ENCODE data around the gene PFKL.
A peak's percentile ranks its signal among the peaks of the same experiment; 100 is the strongest.
"Not testable (repeated sequence)": the region's sequence is repeated elsewhere in the genome, so short reads cannot be mapped to it uniquely, and the experiment has no call there.

PFKL gene

DNA sequence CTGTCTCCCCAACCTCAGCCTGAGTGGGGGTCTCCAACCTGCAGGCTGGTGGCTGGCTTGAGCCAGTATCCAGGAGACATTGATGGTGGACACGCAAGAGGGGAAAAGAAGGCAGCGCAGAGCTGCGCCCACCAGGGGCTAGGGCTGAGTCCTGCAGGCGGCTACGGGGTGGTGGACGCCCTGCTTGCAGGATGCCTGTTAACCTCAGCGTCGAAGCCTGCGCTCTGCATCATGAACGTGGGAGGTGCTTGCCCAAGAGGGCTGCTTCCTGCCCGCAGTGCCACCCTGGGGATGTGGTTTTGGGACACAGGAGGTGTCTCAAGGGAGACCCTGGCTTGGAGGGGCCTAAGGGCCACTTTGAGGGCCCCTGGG, 27.7 kb downstream of the PFKL start:
- no peak for DNase-seq (ENCODE audit: low read depth, low spot score)

DNA sequence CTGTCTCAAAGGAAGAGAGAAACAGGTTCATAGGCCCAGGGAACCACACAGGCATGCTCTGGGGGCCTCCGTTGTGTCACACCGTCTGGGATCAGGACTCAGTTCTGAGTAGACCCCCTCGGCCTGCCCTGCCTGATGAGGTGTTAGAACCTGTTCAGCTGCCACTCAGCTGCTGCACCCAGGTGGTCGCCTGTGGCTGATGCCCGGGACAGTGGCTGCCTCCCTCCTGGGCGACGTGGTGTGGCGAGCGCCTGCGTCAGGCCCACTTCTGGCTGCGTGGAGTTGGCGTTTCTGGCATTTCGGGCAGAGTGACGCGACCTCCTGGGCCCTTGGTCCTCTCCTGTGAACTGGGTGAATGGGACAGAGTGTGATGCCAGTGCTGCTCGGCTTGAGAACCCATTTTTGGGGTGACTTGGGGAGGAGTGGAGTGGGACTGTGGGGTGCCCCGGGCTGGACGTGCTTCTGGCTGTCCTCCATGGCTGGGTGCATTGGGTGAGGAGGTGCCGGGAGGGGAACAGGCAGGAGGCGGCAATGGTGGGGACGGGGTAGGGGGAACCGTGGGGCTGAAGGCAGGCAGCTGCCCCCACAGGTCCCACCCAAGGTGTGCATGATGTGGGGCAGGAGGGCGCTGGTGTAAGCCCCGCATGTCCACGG, 28.5 kb downstream of the PFKL start:
- no peak for DNase-seq (ENCODE audit: low read depth, low spot score)

DNA sequence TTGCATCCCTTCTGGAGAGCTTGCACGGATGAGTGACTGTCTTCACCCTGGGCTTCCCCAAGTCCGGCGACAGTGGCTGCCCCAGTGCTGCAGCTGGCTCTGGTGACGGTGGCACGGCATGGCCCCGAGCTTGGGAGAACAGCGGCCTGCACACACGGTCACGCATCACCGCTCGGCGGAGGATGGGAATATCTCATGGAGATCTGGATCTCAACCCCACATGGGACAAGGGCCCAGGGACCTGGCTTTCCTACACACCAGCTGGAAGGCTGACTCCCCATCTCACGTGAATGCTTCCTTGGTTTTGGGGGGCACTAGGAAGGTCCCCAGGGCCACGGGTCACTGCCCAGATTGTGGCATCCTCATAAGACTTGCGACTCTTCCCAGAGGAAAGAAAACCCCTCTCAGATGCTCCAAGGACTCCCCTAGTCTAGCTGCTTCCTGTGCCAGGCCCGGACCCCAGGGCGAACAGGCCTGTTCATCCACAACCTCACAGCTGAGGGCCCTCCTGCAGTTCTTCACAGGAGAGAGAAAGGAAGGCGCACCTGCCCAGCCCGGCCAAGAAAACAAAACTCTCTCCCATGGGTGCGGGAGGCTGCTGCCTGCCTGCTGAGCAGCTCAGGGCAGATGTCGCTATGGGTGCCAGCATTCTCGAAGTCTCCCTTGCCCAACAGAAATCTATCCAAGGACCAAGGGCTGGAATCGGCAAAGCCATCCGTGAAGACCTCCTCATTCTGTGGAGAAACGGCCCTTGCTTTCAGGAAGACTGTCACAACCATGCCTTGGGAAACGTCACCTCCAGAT, 29.4 kb downstream of the PFKL start:
- no peak for DNase-seq (ENCODE audit: low read depth, low spot score)

DNA sequence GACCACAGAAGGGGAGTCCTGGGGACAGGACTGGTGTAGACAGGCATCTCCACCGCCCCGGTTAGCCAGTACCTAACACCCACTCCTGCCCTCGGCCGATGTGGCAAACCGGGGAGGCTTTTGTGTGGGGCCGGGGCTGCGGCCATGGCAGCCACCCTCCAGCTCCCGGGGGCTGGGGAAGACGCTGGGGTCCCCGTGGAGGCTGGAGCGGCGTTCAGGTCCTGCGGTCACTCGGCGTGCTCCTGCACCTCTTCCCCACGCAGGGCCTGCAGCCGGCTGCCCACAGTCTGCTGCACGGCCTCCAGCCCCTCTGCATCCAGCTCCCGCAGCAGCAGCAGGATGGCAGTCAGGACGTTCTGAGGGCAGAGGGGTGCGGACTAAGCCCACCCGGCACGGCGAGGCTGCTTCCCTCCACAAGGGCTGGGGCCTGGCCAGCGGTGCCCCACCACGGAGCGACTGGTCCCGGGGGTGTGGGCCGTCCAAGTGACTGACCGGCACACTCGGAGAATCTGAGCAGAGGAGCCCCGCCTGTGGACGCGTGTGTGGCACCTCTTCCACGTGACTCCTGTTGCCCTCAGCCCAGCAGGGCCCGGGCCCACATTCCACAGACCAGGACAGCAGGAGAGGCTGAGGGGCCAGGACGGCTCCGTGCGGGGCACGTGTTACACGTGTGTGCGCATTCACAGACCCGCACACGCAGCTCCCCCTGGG, 30.3 kb downstream of the PFKL start:
- no peak for DNase-seq (ENCODE audit: low read depth, low spot score)

- DNase-seq (ENCODE audit: low read depth, low spot score), result no peak
These were observed 30.8 kb downstream of the PFKL start for GRCh38 chr21:44330698-44331097.

GRCh38 chr21:44331209-44331608, 31.4 kb downstream of the PFKL start:
- no peak for DNase-seq (ENCODE audit: low read depth, low spot score)

- DNase-seq (ENCODE audit: low read depth, low spot score), result no peak
These were observed 31.9 kb downstream of the PFKL start for GRCh38 chr21:44331650-44332307.

DNA sequence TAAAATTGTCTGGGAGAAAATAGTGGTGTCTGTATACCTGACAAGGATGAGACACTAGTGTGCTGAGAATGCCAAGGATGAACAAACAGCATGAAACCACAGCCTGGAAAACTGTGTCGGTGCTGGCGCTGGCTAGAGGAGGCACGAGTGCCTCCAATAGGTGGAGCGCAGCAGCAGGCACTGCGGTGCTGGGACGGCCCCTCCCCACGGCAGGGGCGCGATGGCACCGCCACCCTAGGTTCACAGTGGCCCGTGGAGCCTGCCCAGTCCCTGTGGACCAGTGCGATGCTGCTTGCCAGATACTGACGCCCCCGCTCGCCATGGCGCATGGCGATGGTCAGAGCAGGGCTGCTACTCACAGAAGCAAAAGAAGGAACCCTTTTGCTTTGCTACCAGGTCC, 32.5 kb downstream of the PFKL start:
- no peak for DNase-seq (ENCODE audit: low read depth, low spot score)

DNA sequence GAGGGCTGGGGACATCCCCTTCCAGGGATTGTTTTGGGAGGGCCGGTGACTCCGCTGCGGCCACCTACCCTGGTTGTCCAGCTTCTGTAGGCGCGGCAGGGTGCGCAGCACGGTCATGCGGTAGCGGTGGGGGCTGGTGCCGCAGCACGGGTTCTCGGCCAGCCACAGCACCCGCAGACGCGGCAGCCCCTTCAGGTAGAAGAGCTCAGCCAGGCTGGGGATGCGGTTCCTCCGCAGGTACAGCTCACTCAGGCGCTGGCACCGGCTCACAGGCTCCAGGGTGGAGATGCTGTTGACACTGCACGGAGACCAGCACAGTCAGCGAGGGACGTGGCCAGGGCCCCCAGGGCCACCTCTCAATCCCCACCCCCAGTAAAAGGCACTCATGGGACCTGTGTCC, 33.1 kb downstream of the PFKL start:
- no peak for DNase-seq (ENCODE audit: low read depth, low spot score)

DNA sequence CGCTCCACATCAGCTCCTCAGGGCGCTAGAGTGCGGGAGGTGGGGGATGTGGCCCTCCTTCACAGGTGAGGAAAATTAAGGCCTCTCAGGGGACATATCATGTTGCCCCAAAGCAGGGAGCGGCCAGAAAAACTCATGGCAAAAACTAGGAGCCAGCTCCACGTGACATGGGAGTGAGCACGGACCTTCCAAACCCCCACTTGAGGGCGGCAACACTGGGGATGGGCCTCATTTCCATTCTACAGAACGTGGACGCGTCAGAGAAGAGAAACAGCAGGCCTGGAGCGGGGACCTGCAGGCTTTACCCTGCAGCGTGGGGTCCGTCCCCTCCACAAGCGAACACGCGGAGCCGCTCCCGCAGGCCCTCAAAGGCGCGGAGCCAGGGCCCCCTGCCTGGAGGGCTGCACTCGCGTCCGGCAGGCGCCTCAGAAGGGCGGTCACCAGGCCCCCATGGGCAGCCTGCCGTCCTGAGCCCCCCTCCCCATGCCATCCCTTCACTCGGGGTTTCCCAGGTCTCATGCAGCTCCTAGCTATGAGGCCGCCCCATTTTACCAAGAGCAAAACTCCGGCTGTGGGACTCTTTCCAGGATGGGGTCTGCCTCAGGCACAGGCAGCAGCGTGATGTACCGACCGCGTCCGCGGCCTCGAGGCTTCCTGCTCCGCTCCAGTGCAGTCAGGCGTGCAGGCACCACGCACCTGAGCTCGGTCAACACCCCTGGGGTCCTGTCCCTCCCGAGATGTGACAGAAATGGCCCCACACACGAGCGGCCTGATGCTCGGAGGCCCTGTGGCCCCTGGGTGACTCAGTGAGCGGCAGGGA, 33.9 kb downstream of the PFKL start:
- DNase-seq (ENCODE audit: low read depth, low spot score), result no peak

GRCh38 chr21:44334329-44335030, 34.6 kb downstream of the PFKL start:
- no peak for DNase-seq (ENCODE audit: low read depth, low spot score)

- no peak for DNase-seq (ENCODE audit: low read depth, low spot score)
These were observed 35.6 kb downstream of the PFKL start for GRCh38 chr21:44335266-44336059.

DNA sequence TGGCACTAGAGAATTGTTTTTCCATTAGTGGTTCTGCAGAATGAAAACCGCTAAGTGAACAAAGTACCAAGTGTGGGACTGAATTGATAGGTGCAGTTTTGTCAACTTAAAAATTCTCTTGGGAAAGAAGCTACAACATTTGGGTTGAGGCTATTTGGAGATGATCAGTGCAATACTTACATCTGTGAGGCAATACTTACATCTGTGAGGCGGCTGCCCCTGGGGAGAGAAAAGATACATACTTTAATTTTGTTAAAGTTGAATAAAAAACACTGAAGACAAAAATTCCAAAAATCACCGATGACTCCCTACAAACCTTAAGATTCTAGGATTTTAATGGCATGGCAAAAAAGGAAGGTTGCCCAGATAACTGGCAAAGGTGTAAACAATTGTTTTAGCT, 37.6 kb downstream of the PFKL start:
- no peak for DNase-seq (ENCODE audit: low read depth, low spot score)

DNA sequence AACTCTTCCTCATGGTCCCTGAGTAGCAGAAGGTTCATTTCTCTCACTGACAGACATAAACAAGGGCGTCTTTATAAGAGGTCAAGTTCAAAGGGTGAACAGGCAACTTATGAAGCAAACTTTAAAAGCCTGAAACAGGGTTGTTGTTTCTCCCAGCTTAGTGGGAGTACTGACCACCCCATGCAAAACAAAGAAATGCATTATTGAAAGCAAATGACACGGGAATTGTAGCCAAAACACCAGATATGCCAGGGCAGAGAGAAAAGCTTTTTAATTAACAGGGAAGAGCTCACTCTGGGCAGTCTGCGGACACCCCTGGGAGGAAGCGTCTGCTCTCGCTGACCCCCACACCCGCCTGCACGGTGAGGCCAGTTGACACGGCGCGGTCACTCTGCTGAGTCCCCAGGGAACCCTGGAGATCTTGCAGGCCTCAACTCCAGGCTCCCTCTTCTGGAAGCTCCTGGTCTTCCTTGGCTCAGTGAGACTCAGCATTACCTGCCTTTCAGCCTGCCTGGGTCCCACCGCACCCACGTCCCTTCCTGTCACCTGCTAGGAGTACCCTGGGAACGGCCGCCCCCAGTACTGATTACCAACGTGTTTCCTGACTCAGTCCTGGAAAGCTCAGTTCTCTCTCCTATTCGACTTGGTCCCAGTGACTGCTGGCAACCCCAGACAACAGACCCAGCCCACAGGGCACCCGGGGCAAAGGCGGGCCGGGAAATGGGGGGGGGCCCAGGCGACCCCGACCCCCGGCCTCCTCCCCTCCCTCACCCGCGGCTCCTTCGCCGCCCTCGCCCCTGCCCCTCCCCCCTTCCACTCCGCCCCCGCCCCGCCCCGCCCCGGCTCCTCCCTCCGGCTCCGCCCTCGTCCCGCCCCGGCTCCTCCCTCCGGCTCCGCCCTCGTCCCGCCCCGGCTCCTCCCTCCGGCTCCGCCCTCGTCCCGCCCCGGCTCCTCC, 38.4 kb downstream of the PFKL start:
- no peak for DNase-seq (ENCODE audit: low read depth, low spot score)

GRCh38 chr21:44338971-44339910, 39.4 kb downstream of the PFKL start, which contains the start of gene CFAP410:
Gene CFAP410, minus strand, starts transcription at chr21:44339390. Its CDS starts 196 bp downstream, at chr21:44339194.
- peak; percentile 86 for DNase-seq (ENCODE audit: low read depth, low spot score)

GRCh38 chr21:44341726-44342458, 42.0 kb downstream of the PFKL start:
- not testable (repeated sequence) for DNase-seq (ENCODE audit: low read depth, low spot score)

- DNase-seq (ENCODE audit: low read depth, low spot score), result not testable (repeated sequence)
These were observed 43.1 kb downstream of the PFKL start for GRCh38 chr21:44342981-44343380.

All from brain pericyte (primary cell).